GM18508 (cell line): ENCODE measurements around the gene PTDSS2.
"Not testable (repeated sequence)": the region's sequence is repeated elsewhere in the genome, so short reads cannot be mapped to it uniquely, and the experiment has no call there.

ENCODE experiments used
- ATAC-seq: cut with Tn5 transposase; IDR thresholded peaks from one replicate; pipeline ENCODE4 v1.9.1; 2021; ENCODE audit warnings: moderate number of reproducible peaks; ENCODE audit not compliant: insufficient read depth, unreplicated experiment

PTDSS2 gene

DNA sequence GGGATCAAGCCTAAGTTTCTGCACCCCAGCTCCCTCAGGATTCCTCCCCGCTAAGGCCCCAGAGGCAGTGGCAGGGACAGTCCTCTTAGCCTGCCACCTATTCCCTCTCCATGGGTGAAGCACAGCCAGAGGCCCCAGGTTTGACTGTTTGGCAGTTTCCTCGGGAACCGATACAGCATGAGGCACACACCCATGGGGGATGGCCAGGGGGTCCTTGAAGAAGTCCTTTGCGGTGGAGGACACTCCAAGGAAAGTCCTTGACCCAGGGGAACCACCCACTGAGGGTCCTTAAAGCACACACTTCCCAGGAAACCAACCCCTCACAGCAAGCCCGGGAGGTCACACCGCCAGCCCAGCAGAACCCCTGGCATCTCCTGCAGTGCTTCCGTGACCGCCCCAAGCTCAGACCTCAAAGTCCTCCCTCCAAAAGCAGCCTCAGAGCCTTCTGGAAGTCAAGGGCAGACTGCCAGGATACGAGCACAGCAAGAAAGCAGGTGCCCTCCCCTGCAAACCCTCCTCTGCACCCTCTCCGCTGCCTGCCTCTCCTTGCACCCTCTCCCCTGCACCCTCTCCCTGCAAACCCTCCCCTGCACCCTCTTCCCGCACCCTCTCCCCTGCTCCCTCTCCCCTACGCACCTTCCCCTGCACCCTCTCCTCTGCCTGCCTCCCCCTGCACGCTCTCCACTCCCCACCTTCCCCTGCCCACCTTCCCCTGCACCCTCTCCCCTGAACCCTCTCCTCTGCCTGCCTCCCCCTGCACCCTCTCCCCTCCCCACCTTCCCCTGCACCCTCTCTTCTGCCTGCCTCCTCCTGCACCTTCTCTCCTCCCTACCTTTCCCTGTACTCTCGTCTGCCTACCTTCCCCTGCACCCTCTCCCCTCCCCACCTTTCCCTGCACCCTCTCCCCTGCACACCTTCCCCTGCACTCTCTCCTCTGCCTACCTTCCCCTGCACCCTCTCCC lies 36.7 kb upstream of the PTDSS2 start:
- no peak for ATAC-seq

- ATAC-seq, result no peak
Measured at GRCh38 chr11:414318-414857, 35.7 kb upstream of the PTDSS2 start.

DNA sequence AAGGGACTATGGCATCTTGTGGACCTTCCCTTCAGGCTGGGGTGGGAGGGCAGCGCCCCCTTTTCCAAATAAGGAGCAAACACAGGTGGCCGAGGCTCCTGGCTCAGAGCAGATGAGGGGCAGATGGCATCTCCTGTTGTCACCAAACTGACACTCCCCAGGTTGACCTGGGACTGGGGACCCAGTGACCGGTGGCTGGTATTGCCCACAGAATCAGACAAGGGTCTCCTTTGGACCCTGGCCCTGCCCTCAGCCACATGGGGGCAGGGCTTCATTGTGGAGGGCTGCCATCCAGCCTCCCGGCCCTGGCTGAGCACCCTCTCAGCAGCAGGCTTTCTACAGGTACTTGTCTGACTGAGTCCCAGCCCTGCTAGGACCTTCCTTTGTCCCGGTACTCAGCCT lies 34.4 kb upstream of the PTDSS2 start:
- ATAC-seq, result no peak

DNA sequence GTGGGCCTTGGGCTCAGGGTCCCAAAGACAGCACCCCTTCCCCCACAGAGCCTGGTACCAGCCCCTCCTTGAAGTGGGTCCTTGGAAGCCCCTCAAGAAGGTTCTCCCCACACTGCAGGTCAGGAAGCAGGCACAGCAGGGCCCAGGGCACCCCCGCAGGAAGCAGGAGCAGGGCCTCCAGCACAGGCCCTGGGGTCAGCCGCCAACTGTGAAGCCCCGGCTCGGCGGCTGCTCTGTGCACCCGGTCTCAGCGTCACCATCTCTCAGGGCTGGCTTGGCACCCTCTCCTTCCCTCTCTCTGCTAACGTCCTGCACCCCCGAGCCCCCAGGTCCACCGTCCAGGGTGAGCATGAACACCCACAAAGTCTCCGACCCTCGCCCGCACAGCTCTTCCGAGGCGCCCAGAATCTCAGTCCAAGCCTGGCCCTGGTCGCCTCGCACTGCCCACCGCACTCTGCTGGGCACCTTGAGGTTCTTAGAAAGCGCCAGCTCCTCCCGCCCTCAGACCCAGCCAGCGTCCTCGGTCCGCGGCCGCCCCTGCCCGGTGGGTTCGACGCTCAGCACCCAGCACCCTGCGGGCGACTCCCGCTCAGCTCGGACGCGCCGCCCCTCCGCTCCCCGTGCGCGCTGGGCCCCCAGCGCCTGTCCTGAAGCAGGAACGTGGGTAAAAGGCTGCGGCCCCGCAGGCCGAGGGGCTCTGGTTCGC lies 33.9 kb upstream of the PTDSS2 start:
- no peak for ATAC-seq

GRCh38 chr11:416757-417621 lies 33.1 kb upstream of the PTDSS2 start:
- ATAC-seq, result no peak

DNA sequence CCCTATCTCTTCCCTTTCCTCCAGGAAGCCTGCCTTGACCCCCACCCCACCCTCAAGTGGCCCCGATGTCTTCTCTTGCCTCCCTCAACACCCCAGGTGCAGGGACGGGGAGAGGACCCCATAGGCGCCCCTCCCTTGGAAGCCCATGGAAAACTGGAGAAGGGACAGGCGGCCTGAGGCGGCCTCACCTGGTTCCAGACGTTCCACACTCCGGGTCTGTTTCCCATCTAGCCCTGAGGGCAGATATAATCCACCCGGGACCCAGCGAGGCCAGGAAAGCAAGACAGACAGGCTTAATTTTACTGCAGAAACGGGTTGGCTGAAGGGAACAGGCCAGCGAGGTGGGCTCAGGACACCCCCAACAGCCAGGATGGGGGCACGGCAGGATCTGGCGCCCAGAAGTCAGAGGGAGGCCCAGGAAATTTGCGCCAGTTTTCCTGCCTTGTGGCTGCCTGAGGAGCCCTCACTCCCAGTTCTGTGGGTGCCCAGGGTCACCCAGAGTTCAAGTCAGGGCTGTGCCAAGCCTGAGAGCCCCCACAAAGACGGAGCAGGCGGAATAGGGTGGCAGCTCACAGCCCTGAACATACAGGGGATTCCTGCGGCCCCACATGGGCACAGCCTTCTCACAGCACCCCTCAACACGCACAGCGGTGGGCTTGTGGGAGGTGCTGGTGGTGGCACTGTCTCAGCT lies 32.3 kb upstream of the PTDSS2 start:
- no peak for ATAC-seq

- no peak for ATAC-seq
Measured at GRCh38 chr11:418343-419247, 31.5 kb upstream of the PTDSS2 start.

DNA sequence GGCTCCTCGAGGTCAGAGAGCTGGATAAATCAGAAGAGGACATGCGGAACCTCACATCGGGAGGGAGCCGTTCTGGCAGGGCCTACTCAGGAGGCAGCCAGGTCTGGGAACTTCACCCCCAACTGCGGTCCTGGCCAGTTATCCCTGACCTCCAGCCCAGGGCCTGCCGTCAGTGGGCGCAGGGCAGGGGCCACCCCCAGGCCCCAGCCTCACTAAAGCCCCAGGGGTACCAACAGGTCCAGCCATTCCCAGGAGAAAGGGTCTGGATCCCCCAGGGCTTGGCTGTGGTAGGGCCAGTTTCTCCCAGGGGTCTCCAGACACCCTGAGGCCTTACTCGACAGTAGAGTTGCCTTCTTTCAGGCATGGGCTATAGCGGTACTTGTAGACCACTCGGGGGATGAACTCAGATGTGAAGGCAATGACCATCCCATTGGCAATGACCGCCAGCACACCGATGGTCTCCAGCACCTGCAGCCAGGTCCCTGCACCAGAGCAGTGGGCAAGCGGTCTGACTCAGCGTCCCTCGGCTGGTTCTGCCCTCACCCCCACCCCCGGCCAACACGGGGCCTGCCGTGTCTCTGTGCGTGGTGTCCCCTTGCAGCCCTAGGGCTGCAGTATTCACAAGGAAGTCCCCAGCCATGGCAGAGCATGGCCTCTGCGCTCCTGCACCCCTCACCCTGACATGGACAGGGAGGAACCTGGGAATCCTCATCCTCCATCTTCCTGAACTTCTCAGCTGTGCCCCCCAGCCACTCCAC lies 30.7 kb upstream of the PTDSS2 start:
- ATAC-seq, result no peak

- no peak for ATAC-seq
Measured at GRCh38 chr11:420054-420910, 29.8 kb upstream of the PTDSS2 start.

DNA sequence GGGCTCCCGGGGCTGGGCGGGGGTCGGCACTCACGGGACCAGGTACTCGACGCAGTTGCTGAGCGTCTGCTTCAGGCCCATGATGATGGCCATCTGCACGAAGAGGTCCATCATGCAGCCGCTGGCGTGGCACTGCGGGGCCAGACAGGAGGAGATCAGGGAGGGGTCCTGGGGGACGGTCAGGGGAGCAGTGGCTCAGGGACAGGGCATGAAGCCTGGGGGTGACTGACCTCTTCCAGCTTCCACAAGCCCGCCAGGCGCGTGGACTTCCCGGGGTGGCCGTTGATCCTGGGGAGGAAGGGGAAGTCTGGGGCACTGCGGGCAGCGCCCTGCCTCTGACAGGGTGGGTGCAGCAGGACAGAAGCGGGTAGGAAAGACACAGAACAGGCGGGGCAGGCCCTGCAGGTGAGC lies 29.2 kb upstream of the PTDSS2 start:
- no peak for ATAC-seq

DNA sequence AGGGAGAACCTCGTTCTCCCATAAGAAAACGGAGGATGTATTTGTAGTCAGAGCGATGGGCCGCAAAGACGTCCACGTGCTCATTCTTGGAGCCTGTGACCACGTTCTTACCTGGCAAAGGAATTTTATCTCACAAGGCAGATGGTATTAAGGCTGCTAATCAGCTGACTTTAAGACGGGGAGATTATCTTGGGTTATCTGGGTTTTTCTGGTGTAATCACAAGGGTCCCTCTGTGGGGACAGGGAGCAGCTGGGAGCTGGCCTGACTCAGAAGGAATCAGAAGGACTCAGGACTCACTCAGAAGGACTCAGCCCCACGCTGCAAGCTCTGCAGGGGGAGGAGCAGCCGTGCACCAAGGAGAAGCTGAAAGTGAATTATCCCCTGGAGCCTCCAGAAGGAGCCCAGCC lies 27.8 kb upstream of the PTDSS2 start:
- no peak for ATAC-seq

DNA sequence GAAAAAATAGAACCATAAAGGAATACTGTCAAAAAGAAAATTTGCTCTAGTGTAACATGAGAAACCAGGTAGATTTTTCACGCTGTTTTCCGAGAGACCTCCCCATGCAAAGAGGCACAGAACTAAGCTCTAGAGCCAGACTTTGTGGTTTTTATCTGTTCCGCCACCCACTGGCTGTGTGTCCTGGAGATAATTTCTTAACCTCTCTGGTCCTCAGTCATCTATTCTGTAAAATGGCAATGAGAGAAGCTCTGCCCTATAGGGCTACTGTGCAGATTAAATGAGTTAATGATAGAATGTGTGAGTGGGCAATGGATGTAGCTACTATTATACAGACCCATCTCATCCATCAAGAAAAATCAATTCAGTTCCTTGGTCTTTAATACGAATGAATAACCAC lies 25.8 kb upstream of the PTDSS2 start:
- ATAC-seq, result no peak

GRCh38 chr11:424766-425165 lies 25.3 kb upstream of the PTDSS2 start:
- ATAC-seq, result not testable (repeated sequence)

DNA sequence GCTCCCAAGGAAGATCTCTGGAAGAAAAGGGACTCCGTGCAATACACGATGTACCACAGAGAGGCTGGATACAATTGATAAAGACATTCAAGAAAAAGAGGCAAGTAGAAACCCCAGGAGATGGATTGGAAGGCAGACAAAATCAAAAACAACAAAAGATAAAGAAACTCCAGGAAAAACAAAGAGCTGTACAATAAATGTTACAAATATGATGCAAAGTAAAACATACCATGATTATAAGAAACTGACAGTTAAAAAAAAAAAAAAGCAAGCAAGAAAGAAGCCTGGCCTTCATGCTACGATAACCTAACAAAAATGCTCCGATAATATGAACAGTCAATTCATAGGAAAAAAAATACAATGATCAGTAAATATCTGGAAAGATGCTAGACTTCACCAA lies 24.8 kb upstream of the PTDSS2 start:
- ATAC-seq, result no peak

- ATAC-seq, result no peak
Measured at GRCh38 chr11:426851-427250, 23.2 kb upstream of the PTDSS2 start.

DNA sequence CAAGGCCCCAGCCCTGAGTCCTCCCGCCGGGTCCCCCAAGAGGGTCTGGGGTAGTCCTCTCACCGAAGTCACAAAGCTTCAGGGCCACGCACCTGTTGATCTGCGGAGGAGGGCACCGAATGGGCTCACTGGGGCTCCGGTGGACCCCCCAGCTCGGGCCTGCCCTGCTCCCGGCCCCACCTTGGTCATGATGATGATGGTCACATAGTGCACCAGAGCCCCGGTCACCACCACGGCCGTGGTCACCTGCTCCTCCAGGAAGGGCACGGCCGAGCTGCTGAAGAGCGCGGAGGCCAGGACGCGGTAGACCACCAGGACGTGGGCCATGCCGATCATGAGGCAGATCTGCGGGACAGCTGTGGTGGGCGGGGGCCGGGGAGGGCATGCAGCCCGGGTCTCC lies 21.8 kb upstream of the PTDSS2 start:
- no peak for ATAC-seq

DNA sequence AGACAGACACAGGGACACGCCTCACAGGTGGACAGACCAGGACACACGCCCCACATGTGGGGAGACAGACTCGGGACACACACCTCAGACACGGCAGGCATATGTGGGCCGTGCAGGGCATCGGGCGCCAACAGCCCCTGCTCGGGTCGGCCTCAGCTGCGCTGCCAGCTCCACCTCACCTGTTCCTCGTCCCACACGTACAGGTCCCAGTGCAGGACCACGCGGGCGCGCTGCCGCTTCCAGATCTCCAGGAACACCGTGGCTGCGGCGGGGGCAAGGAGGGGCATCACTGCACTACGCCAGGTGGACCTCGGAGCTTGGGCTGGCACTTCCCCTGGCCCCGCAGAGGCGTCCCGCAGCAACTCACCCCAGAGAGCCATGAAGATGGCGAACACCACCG lies 20.7 kb upstream of the PTDSS2 start:
- no peak for ATAC-seq
